ENCODE results near the gene ZNF665. TPM values are rescaled to one million over a fixed set of nuclear protein-coding genes. Genes with fewer than 3 reads are reported as not detected.
A peak's percentile ranks its signal among the peaks of the same experiment; 100 is the strongest.

The ZNF665 gene
- total and polyA plus RNA-seq, 2 donors (not counting 3 experiments of a cell fraction or from before 2014, with no cell fraction given) = 1.3 to 2.1 TPM

GRCh38 chr19:53193535-53194222 is 521 bp upstream of the ZNF665 start:
- intact Hi-C loops (cut with micrococcal nuclease) (loop anchor here (10.0 kb wide), 4 partner anchors 201 to 841 kb away; partner anchors contain the start of genes ZNF528, ZNF761 and ZNF765), dilution Hi-C loops (cut with MboI; ENCODE audit: extremely low pct_ligation_motif_present, low sequenced_read_pairs) (no loop called here)
- Histone ChIP-seq H3K79me2 (ENCODE audit: control insufficient read depth, insufficient read depth, low read length) (no peaks in the 10 kb centered on the region), H3K4me3 (replicated peaks in 1 of 3; ENCODE audit: insufficient read depth in 1 of 3, low read depth in 1 of 3, low read length in 3 of 3) (peak overlapping the region in 1 of 3 experiments; percentile 20), H3K27ac (ENCODE audit: insufficient read depth, low read depth, low read length) (no peak overlapping the region), H3K9me3 (replicated peaks; ENCODE audit: control insufficient read depth, insufficient read depth, low read length) (no peaks in the 10 kb centered on the region), H3K4me1 (ENCODE audit: control insufficient read depth, extremely low read depth, insufficient read depth, low read length) (peaks cover 2% of the 10 kb centered on the region), H2AFZ (ENCODE audit: low read depth, low read length) (peak overlapping the region; percentile 85), H3K9me1 (replicated peaks; ENCODE audit: control insufficient read depth, extremely low read depth, insufficient read depth, low read length) (no peaks in the 10 kb centered on the region), H3K4me2 (ENCODE audit: insufficient read depth, low read length) (peak overlapping the region; percentile 50), H3K36me3 (ENCODE audit: control insufficient read depth in 2 of 2, extremely low read depth in 1 of 2, insufficient read depth in 2 of 2, low read length in 2 of 2) (no peaks in the 10 kb centered on the region), H3K27me3 (ENCODE audit: control insufficient read depth in 2 of 2, insufficient read depth in 2 of 2, low read length in 2 of 2) (no peaks in the 10 kb centered on the region), H3K9ac (replicated peaks; ENCODE audit: extremely low read depth, insufficient read depth, low read length) (no peak overlapping the region), H4K20me1 (replicated peaks; ENCODE audit: control insufficient read depth, extremely low read depth, insufficient read depth, low read length) (no peaks in the 10 kb centered on the region)
- POLR2A ChIA-PET = no interaction called here
- no TSS peak for BruUV-seq (replicated peaks)
- no peak for DNase-seq (ENCODE audit: low read depth, low spot score)
- FAIRE-seq = no peak
- TF ChIP-seq EZH2 (IDR thresholded peaks at IDR 0.05; ENCODE audit: borderline replicate concordance, low read depth, low read length, severe bottlenecking) (no peak), POLR2AphosphoS5 (IDR thresholded peaks at IDR 0.05; ENCODE audit: insufficient read depth, low read depth, low read length) (no peak), CTCF (IDR thresholded peaks at IDR 0.05; ENCODE audit: extremely low read depth in 1 of 2, insufficient read depth in 1 of 2, low read depth in 1 of 2, low read length in 2 of 2) (no peak), MAX (IDR thresholded peaks at IDR 0.05; ENCODE audit: insufficient read depth, insufficient read length) (no peak), JUN (IDR thresholded peaks at IDR 0.05; ENCODE audit: borderline replicate concordance, insufficient read depth, insufficient read length, low read depth) (no peak), FOS (IDR thresholded peaks at IDR 0.05; ENCODE audit: borderline replicate concordance, insufficient read depth, low read length) (no peak), MYC (IDR thresholded peaks at IDR 0.05; ENCODE audit: low read depth, low read length) (no peak), GATA2 (IDR thresholded peaks at IDR 0.05; ENCODE audit: insufficient read depth, insufficient read length, low read depth, low read length) (no peak), POLR2A (IDR thresholded peaks at IDR 0.05; ENCODE audit: low read depth, low read length) (no peak)
- CTCF ChIA-PET = interaction anchor here (0.5 to 2.6 kb wide), 2 partner anchors 117 to 351 kb away, joined by 3 to 5 read pairs; no protein-coding TSS in a partner anchor

Data from endothelial cell of umbilical vein (primary cell).